Skeletal muscle tissue (tissue), 5 donors: ENCODE data around the gene LRP2BP. TPM values are rescaled to one million over a fixed set of nuclear protein-coding genes. Genes with fewer than 3 reads are reported as not detected.
"Not testable (repeated sequence)": the region's sequence is repeated elsewhere in the genome, so short reads cannot be mapped to it uniquely, and the experiment has no call there.

ENCODE experiments used
- H3K27ac ChIP-seq: one replicate; pipeline ENCODE4 v1.7.0; 2013; ENCODE audit warnings: mild to moderate bottlenecking, low read depth, low read length, inconsistent platforms
- H3K27me3 ChIP-seq, 3 donors: one replicate each; pipeline ENCODE4 v1.7.0; 2013; ENCODE audit warnings: low read length in 3 of 3; ENCODE audit not compliant: control insufficient read depth in 3 of 3, insufficient read depth in 3 of 3
- H3K36me3 ChIP-seq, 3 donors: one replicate each; pipeline ENCODE4 v1.7.0; 2013; ENCODE audit warnings: low read length in 3 of 3; ENCODE audit not compliant: control insufficient read depth in 3 of 3, insufficient read depth in 3 of 3
- H3K4me1 ChIP-seq, 3 donors: one replicate each; pipeline ENCODE4 v1.7.0; 2013; ENCODE audit warnings: low read length in 3 of 3, mild to moderate bottlenecking in 3 of 3; ENCODE audit not compliant: control insufficient read depth in 3 of 3, insufficient read depth in 3 of 3
- H3K4me3 ChIP-seq, 3 donors: one replicate each; pipeline ENCODE4 v1.7.0; 2013; ENCODE audit warnings: low read length in 3 of 3
- H3K9ac ChIP-seq, 3 donors: one replicate each; pipeline ENCODE4 v1.7.0; 2013; ENCODE audit warnings: low read length in 3 of 3, mild to moderate bottlenecking in 3 of 3, moderate library complexity in 2 of 3, low read depth in 1 of 3
- H3K9me3 ChIP-seq, 3 donors: one replicate each; pipeline ENCODE4 v1.7.0; 2013; ENCODE audit warnings: low read length in 3 of 3; ENCODE audit not compliant: control insufficient read depth in 3 of 3
- small RNA-seq: library from RNA; depleted of rRNA; stranded (forward); fragments of <200 nt; gene quantifications from one replicate; pipeline ENCODE3, GENCODE V24; 2014
- total RNA-seq: library from RNA; depleted of rRNA; stranded (reverse); fragments of >200 nt; gene quantifications from one replicate; pipeline ENCODE4 v1.2.3, GENCODE V29; 2014
- donor health status: Osteomylitis.

LRP2BP gene
- total RNA-seq, 1 donor from 2014 or later: 4.7 TPM

DNA sequence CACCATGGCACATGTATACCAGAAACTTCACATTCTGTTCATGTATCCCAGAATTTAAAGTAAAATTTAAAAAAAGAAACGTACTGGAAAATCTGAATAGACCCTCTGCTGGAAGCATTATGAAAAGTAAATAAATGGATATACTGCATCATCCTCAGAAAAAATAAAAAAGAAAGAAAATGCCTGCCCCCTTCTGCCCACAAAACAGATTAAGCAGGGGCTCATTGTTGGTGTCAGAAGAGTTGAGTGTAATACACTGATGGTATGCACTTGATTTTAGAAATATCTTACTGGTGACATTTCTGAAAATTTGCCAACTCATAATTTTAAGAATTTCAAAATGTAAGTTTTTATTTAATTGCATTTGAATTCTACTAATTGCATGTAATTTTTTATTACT, 77.8 kb downstream of the LRP2BP start:
- H3K36me3 ChIP-seq: peaks cover 0 to 3% (median 2%) of the 10 kb centered on the region in 3 donors
- no peaks in the 10 kb centered on the region for H3K27me3 ChIP-seq
- no peak overlapping the region for H3K9ac ChIP-seq
- no peak overlapping the region for H3K27ac ChIP-seq
- H3K4me1 ChIP-seq: no peaks in the 10 kb centered on the region
- no peak overlapping the region for H3K4me3 ChIP-seq
- H3K9me3 ChIP-seq: no peaks in the 10 kb centered on the region

GRCh38 chr4:185317462-185317861, 78.3 kb downstream of the LRP2BP start:
- not testable (repeated sequence) for H3K4me3 ChIP-seq, H3K9ac ChIP-seq, H3K4me1 ChIP-seq, H3K9me3 ChIP-seq, H3K27ac ChIP-seq, H3K36me3 ChIP-seq, H3K27me3 ChIP-seq

Small RNA genes within 50 kb of the gene (small RNA-seq; reads per million reads assigned to genes)
- not detected for gene RF00019

Other genes with a start within 250 kb of the LRP2BP start
- 15.1 TPM for gene CFAP97, start 191.9 kb downstream of the LRP2BP start, total RNA-seq
- 12.5 TPM for gene SNX25, start 186.3 kb downstream of the LRP2BP start, total RNA-seq
- gene ANKRD37, start 917 bp upstream of the LRP2BP start, total RNA-seq: 15.1 TPM
- 62.6 TPM for gene UFSP2, start 30.0 kb upstream of the LRP2BP start, total RNA-seq
- 0.52 TPM for gene CCDC110, start 75.8 kb upstream of the LRP2BP start, total RNA-seq
- 415 TPM for gene PDLIM3, start 139.6 kb upstream of the LRP2BP start, total RNA-seq